Glutamatergic neuron (in vitro differentiated cells): ENCODE measurements around the gene PRKCA. TPM values are rescaled to one million over a fixed set of nuclear protein-coding genes. Genes with fewer than 3 reads are reported as not detected.
"Not testable (repeated sequence)": the region's sequence is repeated elsewhere in the genome, so short reads cannot be mapped to it uniquely, and the experiment has no call there.

ENCODE experiments used
- DNase-seq: peaks from one replicate; pipeline ENCODE4 v3.0.0; 2022
- H3K27ac Mint-ChIP-seq: one replicate; pipeline ENCODE4 v1.8.0; 2020; ENCODE audit warnings: mild to moderate bottlenecking, mixed read lengths, inconsistent platforms; ENCODE audit not compliant: unreplicated experiment
- H3K27me3 Mint-ChIP-seq: one replicate; pipeline ENCODE4 v1.8.0; 2020; ENCODE audit warnings: mild to moderate bottlenecking, moderate library complexity, mixed read lengths, inconsistent platforms; ENCODE audit not compliant: unreplicated experiment
- H3K36me3 Mint-ChIP-seq: one replicate; pipeline ENCODE4 v1.8.0; 2020; ENCODE audit warnings: mild to moderate bottlenecking, mixed read lengths, inconsistent platforms; ENCODE audit not compliant: unreplicated experiment
- H3K4me1 Mint-ChIP-seq: one replicate; pipeline ENCODE4 v1.8.0; 2020; ENCODE audit warnings: mild to moderate bottlenecking, low read depth, mixed read lengths, inconsistent platforms; ENCODE audit not compliant: unreplicated experiment
- H3K4me3 Mint-ChIP-seq: one replicate; pipeline ENCODE4 v1.8.0; 2020; ENCODE audit warnings: mild to moderate bottlenecking, mixed read lengths, inconsistent platforms; ENCODE audit not compliant: unreplicated experiment
- H3K9me3 Mint-ChIP-seq: one replicate; pipeline ENCODE4 v1.8.0; 2020; ENCODE audit warnings: mild to moderate bottlenecking, moderate library complexity, mixed read lengths, inconsistent platforms; ENCODE audit not compliant: unreplicated experiment
- total RNA-seq: library from RNA; stranded (reverse); fragmentation: NEBNext Ultra II Directional; extraction: Animal tissue kit (Norgen Biotek cat#: 25700); gene quantifications from one replicate; pipeline ENCODE4 v1.2.1, GENCODE V29; 2021; ENCODE audit not compliant: unreplicated experiment
- TF ChIP-seq, protein P1 (sequence below): fragments of 200-600 bp; sonication (generic); IDR thresholded peaks from one replicate; pipeline ENCODE4 v1.5.0; 2021; ENCODE audit not compliant: partially characterized antibody, unreplicated experiment

The PRKCA gene
- total RNA-seq, 1 donor from 2014 or later: 2.2 TPM

DNA sequence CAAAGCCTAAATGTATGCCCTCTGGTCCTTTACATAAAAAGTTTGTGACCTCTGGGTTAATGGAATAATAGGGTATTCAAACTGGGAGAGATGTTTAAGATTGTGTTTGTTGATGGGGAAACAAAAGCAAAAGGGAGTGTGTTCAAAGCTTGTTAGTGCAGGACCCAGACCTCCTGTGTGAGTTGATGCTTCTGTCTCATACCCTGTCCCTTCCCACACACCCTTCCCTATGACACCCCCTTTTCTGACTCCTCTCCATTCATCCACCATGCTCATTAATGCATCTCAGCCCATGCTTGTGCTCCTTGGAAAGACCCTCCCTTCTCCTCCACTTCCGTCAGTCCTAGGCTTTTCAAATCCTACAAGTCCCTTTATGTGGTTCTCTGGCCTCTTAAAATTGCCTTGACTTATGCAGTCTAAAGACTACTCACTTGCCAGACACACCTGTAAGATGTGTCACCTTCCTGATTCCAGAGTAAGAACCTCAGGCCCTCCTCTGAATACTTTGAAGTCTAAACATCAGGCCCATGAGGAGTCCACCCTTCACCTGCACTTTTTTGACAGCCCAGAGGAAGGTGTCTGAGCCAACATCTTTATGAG, 404.5 kb downstream of the PRKCA start:
- Mint-ChIP-seq H3K27ac (no peak overlapping the region), H3K36me3 (no peaks in the 10 kb centered on the region), H3K9me3 (peaks cover 4% of the 10 kb centered on the region), H3K4me3 (no peak overlapping the region), H3K27me3 (no peaks in the 10 kb centered on the region), H3K4me1 (peaks cover 8% of the 10 kb centered on the region)
- TF ChIP-seq, protein P1, sequence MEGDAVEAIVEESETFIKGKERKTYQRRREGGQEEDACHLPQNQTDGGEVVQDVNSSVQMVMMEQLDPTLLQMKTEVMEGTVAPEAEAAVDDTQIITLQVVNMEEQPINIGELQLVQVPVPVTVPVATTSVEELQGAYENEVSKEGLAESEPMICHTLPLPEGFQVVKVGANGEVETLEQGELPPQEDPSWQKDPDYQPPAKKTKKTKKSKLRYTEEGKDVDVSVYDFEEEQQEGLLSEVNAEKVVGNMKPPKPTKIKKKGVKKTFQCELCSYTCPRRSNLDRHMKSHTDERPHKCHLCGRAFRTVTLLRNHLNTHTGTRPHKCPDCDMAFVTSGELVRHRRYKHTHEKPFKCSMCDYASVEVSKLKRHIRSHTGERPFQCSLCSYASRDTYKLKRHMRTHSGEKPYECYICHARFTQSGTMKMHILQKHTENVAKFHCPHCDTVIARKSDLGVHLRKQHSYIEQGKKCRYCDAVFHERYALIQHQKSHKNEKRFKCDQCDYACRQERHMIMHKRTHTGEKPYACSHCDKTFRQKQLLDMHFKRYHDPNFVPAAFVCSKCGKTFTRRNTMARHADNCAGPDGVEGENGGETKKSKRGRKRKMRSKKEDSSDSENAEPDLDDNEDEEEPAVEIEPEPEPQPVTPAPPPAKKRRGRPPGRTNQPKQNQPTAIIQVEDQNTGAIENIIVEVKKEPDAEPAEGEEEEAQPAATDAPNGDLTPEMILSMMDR: no peak
- DNase-seq: no peak

DNA sequence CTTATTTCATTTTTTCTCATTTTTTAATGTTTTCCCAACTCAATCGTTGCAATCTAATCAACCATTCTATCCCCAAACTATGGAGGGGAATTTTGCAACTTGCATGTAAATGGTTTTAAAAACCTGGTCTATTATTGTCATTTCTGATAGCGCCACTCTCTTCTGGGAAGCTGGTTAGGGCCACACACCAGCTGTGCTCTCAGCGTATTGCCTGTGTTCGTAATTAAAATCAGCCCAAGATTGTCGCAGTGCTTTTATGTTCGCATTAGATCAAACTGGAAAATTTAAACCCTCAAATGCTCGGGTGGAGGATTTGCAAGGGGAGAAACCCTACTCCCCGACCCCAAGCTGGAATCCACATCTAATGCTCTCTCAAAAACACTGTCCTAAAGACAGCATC, 409.0 kb downstream of the PRKCA start:
- TF ChIP-seq, protein P1: no peak
- peaks cover 5% of the 10 kb centered on the region for H3K27me3 Mint-ChIP-seq
- H3K36me3 Mint-ChIP-seq: no peaks in the 10 kb centered on the region
- H3K4me1 Mint-ChIP-seq: peaks cover 17% of the 10 kb centered on the region
- no peak for DNase-seq
- H3K27ac Mint-ChIP-seq: no peak overlapping the region
- peaks cover 7% of the 10 kb centered on the region for H3K9me3 Mint-ChIP-seq
- H3K4me3 Mint-ChIP-seq: no peak overlapping the region

DNA sequence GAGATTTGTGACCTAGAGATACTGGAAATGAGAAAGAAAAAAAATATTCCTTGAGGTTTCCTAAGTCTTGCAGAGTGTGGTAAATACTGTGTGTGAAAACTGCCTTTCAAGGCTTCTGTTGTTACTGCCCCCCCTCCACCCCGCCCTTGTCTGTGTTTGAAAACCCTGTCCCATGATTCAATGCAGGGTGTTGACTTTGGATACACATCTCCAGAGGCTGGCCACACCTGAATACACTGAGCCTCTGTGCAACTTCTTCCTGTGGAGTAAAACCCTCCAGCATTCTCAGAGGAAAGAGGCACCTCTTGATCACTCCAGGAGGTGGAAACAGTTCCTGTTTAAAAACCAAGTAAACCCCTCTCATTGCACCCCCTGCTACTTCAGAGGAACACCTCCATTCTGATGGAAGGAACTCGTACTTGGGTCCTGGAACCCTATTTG, 409.5 kb downstream of the PRKCA start:
- no peaks in the 10 kb centered on the region for H3K36me3 Mint-ChIP-seq
- no peak for DNase-seq
- H3K4me1 Mint-ChIP-seq: peaks cover 22% of the 10 kb centered on the region

DNA sequence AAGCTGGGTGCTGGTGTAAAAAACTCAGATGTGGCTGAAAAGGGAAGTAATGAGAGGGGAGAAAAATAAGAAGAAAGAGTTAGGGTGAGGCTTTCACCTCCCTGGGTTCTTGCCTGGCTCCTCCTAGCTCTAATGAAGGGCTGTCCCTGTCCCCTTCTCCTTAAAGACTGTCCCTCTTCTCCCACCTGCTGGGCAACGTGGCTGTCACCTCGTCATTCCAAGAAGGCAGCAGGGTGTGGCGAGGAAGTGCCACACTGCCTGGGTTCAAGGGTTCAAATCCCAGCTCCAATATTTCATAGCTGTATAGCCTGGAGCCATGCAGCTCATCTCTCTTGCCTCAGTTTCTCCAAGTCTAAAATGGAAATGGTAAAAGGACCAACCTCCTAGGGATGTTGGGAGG, 410.0 kb downstream of the PRKCA start:
- no peak overlapping the region for H3K4me3 Mint-ChIP-seq
- no peak for DNase-seq
- H3K36me3 Mint-ChIP-seq: no peaks in the 10 kb centered on the region
- peaks cover 5% of the 10 kb centered on the region for H3K27me3 Mint-ChIP-seq
- H3K4me1 Mint-ChIP-seq: peaks cover 27% of the 10 kb centered on the region
- H3K27ac Mint-ChIP-seq: no peak overlapping the region
- TF ChIP-seq, protein P1: no peak
- H3K9me3 Mint-ChIP-seq: peaks cover 5% of the 10 kb centered on the region

More for the DNA sequence above, 409.5 kb downstream of the PRKCA start:
- H3K27me3 Mint-ChIP-seq: peaks cover 5% of the 10 kb centered on the region
- H3K4me3 Mint-ChIP-seq: no peak overlapping the region
- no peak overlapping the region for H3K27ac Mint-ChIP-seq
- H3K9me3 Mint-ChIP-seq: peaks cover 7% of the 10 kb centered on the region
- TF ChIP-seq, protein P1: no peak

DNA sequence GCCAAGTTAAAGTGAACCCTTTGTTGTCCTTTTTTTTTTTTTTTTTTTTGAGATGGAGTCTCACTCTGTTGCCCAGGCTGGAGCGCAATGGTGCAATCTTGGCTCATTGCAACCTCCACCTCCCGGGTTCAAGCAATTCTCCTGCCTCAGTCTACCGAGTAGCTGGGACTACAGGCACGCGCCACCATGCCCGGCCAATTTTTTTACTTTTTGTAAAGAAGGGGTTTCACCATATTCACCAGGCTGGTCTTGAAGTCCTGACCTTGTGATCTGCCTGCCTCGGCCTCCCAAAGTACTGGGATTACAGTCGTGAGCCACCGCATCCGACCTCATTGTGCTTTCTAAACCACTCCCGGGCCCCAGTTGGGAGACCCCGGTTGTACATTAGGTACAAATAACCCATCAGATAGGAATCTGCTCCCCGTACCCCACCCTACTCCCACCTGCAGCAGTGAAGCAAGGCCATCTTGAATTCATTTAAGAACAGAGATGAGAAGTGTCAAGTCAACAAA, 410.7 kb downstream of the PRKCA start:
- peaks cover 33% of the 10 kb centered on the region for H3K4me1 Mint-ChIP-seq
- not testable (repeated sequence) for H3K9me3 Mint-ChIP-seq, H3K4me3 Mint-ChIP-seq, H3K27me3 Mint-ChIP-seq, H3K27ac Mint-ChIP-seq, H3K36me3 Mint-ChIP-seq, DNase-seq
